WTC11 (cell line): ENCODE data around the gene VEGFA. TPM values are rescaled to one million over a fixed set of nuclear protein-coding genes. Genes with fewer than 3 reads are reported as not detected.
A peak's percentile ranks its signal among the peaks of the same experiment; 100 is the strongest.

Experiments
- ATAC-seq: fragments of 200-7000 bp; cut with Tn5 transposase; 2 replicates; pipeline ENCODE4 v1.10.0; 2021; ENCODE audit warnings: mild to moderate bottlenecking, moderate library complexity
- CTCF ChIA-PET: fragments of 300-600 bp; sonication (Branson Sonifier 250); formaldehyde crosslinking; loops from one replicate; lab custom pipeline; 2021; ENCODE audit warnings: antibody characterized with exemption; lab: Charles Lee
- POLR2A ChIA-PET: fragments of 350-600 bp; sonication (Branson Sonifier 250); formaldehyde crosslinking; loops from one replicate; lab custom pipeline; 2021; ENCODE audit warnings: antibody characterized with exemption; lab: Charles Lee
- DNase-seq: peaks from one replicate; pipeline ENCODE4 v3.0.0; 2021; ENCODE audit warnings: low spot score
- H3K27ac Mint-ChIP-seq: 2 replicates; pipeline ENCODE4 v1.8.0; 2021; ENCODE audit warnings: mixed read lengths
- H3K27me3 Mint-ChIP-seq: 2 replicates; pipeline ENCODE4 v1.8.0; 2021; ENCODE audit warnings: low read depth, mild to moderate bottlenecking, moderate library complexity, mixed read lengths
- H3K36me3 Mint-ChIP-seq: 2 replicates; pipeline ENCODE4 v1.8.0; 2021; ENCODE audit warnings: mixed read lengths
- H3K4me1 Mint-ChIP-seq: 2 replicates; pipeline ENCODE4 v1.8.0; 2022; ENCODE audit warnings: mixed read lengths
- H3K4me3 Mint-ChIP-seq: 2 replicates; pipeline ENCODE4 v1.8.0; 2021; ENCODE audit warnings: mild to moderate bottlenecking, moderate library complexity, mixed read lengths
- H3K9me3 Mint-ChIP-seq: 2 replicates; pipeline ENCODE4 v1.8.0; 2021; ENCODE audit warnings: mixed read lengths
- ATF2 ChIP-seq: sonication (generic); formaldehyde crosslinking; IDR thresholded peaks from 2 replicates; pipeline ENCODE4 v1.8.1; 2022; ENCODE audit warnings: low read depth, missing genetic modification reagents, borderline replicate concordance
- E2F4 ChIP-seq: sonication (generic); formaldehyde crosslinking; IDR thresholded peaks from 2 replicates; pipeline ENCODE4 v1.8.1; 2022; ENCODE audit warnings: low read depth, mild to moderate bottlenecking, moderate library complexity, missing genetic modification reagents, borderline replicate concordance
- ESRRA ChIP-seq: sonication (generic); formaldehyde crosslinking; IDR thresholded peaks from 2 replicates; pipeline ENCODE4 v1.8.1; 2022; ENCODE audit warnings: mild to moderate bottlenecking, missing genetic modification reagents, borderline replicate concordance
- FOXK1 ChIP-seq: sonication (generic); formaldehyde crosslinking; IDR thresholded peaks from 2 replicates; pipeline ENCODE4 v1.8.0; 2022; ENCODE audit warnings: mild to moderate bottlenecking, moderate library complexity, missing genetic modification reagents
- HMGA2 ChIP-seq: fragments of 250-450 bp; sonication (Bioruptor Pico); IDR thresholded peaks from 2 replicates; pipeline ENCODE4 v1.4.0; 2021; ENCODE audit warnings: mild to moderate bottlenecking, moderate library complexity
- MXD4 ChIP-seq: fragments of 250-450 bp; sonication (Bioruptor Pico); IDR thresholded peaks from 2 replicates; pipeline ENCODE4 v1.8.0; 2021; ENCODE audit warnings: mild to moderate bottlenecking, moderate library complexity, borderline replicate concordance
- SMAD3 ChIP-seq: sonication (generic); formaldehyde crosslinking; IDR thresholded peaks from 2 replicates; pipeline ENCODE4 v1.8.0; 2022; ENCODE audit warnings: missing genetic modification reagents, mild to moderate bottlenecking, borderline replicate concordance
- SMAD4 ChIP-seq: sonication (generic); formaldehyde crosslinking; IDR thresholded peaks from 2 replicates; pipeline ENCODE4 v1.8.0; 2022; ENCODE audit warnings: mild to moderate bottlenecking, missing genetic modification reagents
- SOX15 ChIP-seq: fragments of 250-450 bp; sonication (Bioruptor Pico); IDR thresholded peaks from 2 replicates; pipeline ENCODE4 v1.9.0; 2021; ENCODE audit warnings: mild to moderate bottlenecking
- STAT6 ChIP-seq: sonication (generic); formaldehyde crosslinking; conservative IDR thresholded peaks from 2 replicates; pipeline ENCODE4 v1.8.1; 2023; ENCODE audit warnings: mild to moderate bottlenecking, low read depth, missing genetic modification reagents, moderate library complexity
- ZNF121 ChIP-seq: sonication (generic); formaldehyde crosslinking; IDR thresholded peaks from 2 replicates; pipeline ENCODE4 v1.8.0; 2023; ENCODE audit warnings: missing genetic modification reagents
- ZNF219 ChIP-seq: sonication (generic); formaldehyde crosslinking; IDR thresholded peaks from 2 replicates; pipeline ENCODE4 v1.8.0; 2023; ENCODE audit warnings: missing genetic modification reagents, mild to moderate bottlenecking, borderline replicate concordance
- ZNF263 ChIP-seq: sonication (generic); formaldehyde crosslinking; IDR thresholded peaks from 2 replicates; pipeline ENCODE4 v1.8.1; 2022; ENCODE audit warnings: low read depth, mild to moderate bottlenecking, moderate library complexity, missing genetic modification reagents
- total RNA-seq: library from RNA; stranded (reverse); gene quantifications from 3 replicates; pipeline ENCODE4 v1.2.3, GENCODE V29; 2021
- TF ChIP-seq, protein P1 (sequence below): sonication (generic); formaldehyde crosslinking; IDR thresholded peaks from 2 replicates; pipeline ENCODE4 v1.8.1; 2023; ENCODE audit warnings: mild to moderate bottlenecking, missing genetic modification reagents
- TF ChIP-seq, protein P2 (sequence below): fragments of 250-450 bp; sonication (Bioruptor Pico); IDR thresholded peaks from 2 replicates; pipeline ENCODE4 v1.9.0; 2021; ENCODE audit warnings: moderate library complexity, mild to moderate bottlenecking, inconsistent platforms, borderline replicate concordance
- TF ChIP-seq, protein P3 (sequence below): sonication (generic); formaldehyde crosslinking; IDR thresholded peaks from 2 replicates; pipeline ENCODE4 v1.8.0; 2022; ENCODE audit warnings: mild to moderate bottlenecking, missing genetic modification reagents

The VEGFA gene
- total RNA-seq, 1 experiment from 2014 or later = 43.8 TPM

GRCh38 chr6:43800746-43801494 lies 30.9 kb downstream of the VEGFA start:
- H3K4me3 Mint-ChIP-seq = no peak overlapping the region
- ATAC-seq = peak; percentile 77
- H3K27ac Mint-ChIP-seq = no peak overlapping the region
- H3K36me3 Mint-ChIP-seq = no peaks in the 10 kb centered on the region
- no peaks in the 10 kb centered on the region for H3K9me3 Mint-ChIP-seq
- peaks cover 6% of the 10 kb centered on the region for H3K4me1 Mint-ChIP-seq
- DNase-seq = no peak
- CTCF ChIA-PET = interaction anchor here (1.2 to 2.0 kb wide), 2 partner anchors 28 to 150 kb away, joined by 3 to 7 read pairs; no protein-coding TSS in a partner anchor
- no peaks in the 10 kb centered on the region for H3K27me3 Mint-ChIP-seq
- POLR2A ChIA-PET = no interaction called here
- TF ChIP-seq ZNF121 (CRISPR knock-in tag) = no peak
- no peak for TF ChIP-seq ESRRA (CRISPR knock-in tag)
- no peak for TF ChIP-seq FOXK1 (CRISPR knock-in tag)
- TF ChIP-seq ZNF263 = no peak
- TF ChIP-seq SMAD3 (CRISPR knock-in tag) = no peak
- no peak for TF ChIP-seq E2F4 (CRISPR knock-in tag)
- no peak for TF ChIP-seq SOX15 (CRISPR knock-in tag)
- TF ChIP-seq HMGA2 (CRISPR knock-in tag) = no peak
- no peak for TF ChIP-seq STAT6
- no peak for TF ChIP-seq MXD4 (CRISPR knock-in tag)
- no peak for TF ChIP-seq SMAD4
- TF ChIP-seq, protein P1, sequence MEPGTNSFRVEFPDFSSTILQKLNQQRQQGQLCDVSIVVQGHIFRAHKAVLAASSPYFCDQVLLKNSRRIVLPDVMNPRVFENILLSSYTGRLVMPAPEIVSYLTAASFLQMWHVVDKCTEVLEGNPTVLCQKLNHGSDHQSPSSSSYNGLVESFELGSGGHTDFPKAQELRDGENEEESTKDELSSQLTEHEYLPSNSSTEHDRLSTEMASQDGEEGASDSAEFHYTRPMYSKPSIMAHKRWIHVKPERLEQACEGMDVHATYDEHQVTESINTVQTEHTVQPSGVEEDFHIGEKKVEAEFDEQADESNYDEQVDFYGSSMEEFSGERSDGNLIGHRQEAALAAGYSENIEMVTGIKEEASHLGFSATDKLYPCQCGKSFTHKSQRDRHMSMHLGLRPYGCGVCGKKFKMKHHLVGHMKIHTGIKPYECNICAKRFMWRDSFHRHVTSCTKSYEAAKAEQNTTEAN (CRISPR knock-in tag) = no peak
- TF ChIP-seq, protein P2, sequence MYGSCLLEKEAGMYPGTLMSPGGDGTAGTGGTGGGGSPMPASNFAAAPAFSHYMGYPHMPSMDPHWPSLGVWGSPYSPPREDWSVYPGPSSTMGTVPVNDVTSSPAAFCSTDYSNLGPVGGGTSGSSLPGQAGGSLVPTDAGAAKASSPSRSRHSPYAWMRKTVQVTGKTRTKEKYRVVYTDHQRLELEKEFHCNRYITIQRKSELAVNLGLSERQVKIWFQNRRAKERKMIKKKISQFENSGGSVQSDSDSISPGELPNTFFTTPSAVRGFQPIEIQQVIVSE (CRISPR knock-in tag) = no peak
- TF ChIP-seq, protein P3, sequence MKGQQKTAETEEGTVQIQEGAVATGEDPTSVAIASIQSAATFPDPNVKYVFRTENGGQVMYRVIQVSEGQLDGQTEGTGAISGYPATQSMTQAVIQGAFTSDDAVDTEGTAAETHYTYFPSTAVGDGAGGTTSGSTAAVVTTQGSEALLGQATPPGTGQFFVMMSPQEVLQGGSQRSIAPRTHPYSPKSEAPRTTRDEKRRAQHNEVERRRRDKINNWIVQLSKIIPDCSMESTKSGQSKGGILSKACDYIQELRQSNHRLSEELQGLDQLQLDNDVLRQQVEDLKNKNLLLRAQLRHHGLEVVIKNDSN = no peak
- TF ChIP-seq ZNF219 (CRISPR knock-in tag) = no peak
- TF ChIP-seq ATF2 (CRISPR knock-in tag) = no peak
